Endothelial cell (in vitro differentiated cells): Measurements from ENCODE around the gene ST7L. TPM values are rescaled to one million over a fixed set of nuclear protein-coding genes. Genes with fewer than 3 reads are reported as not detected.
A peak's percentile ranks its signal among the peaks of the same experiment; 100 is the strongest.
"Not testable (repeated sequence)": the region's sequence is repeated elsewhere in the genome, so short reads cannot be mapped to it uniquely, and the experiment has no call there.

Source experiments
- DNase-seq: peaks from one replicate; pipeline ENCODE4 v3.0.0; 2021; ENCODE audit warnings: low spot score
- H3K27ac Mint-ChIP-seq: one replicate; pipeline ENCODE4 v1.8.0; 2021; ENCODE audit warnings: mixed read lengths, inconsistent platforms; ENCODE audit not compliant: unreplicated experiment
- H3K27me3 Mint-ChIP-seq: one replicate; pipeline ENCODE4 v1.8.0; 2021; ENCODE audit warnings: mild to moderate bottlenecking, moderate library complexity, mixed read lengths, inconsistent platforms; ENCODE audit not compliant: unreplicated experiment
- H3K36me3 Mint-ChIP-seq: one replicate; pipeline ENCODE4 v1.8.0; 2021; ENCODE audit warnings: mild to moderate bottlenecking, low read depth, mixed read lengths, inconsistent platforms; ENCODE audit not compliant: unreplicated experiment
- H3K4me1 Mint-ChIP-seq: one replicate; pipeline ENCODE4 v1.8.0; 2021; ENCODE audit warnings: mild to moderate bottlenecking, mixed read lengths, inconsistent platforms; ENCODE audit not compliant: unreplicated experiment
- H3K4me3 Mint-ChIP-seq: one replicate; pipeline ENCODE4 v1.8.0; 2021; ENCODE audit warnings: mild to moderate bottlenecking, mixed read lengths, inconsistent platforms; ENCODE audit not compliant: unreplicated experiment
- H3K9me3 Mint-ChIP-seq: one replicate; pipeline ENCODE4 v1.8.0; 2021; ENCODE audit warnings: mixed read lengths, inconsistent platforms; ENCODE audit not compliant: unreplicated experiment
- total RNA-seq: library from RNA; stranded (reverse); fragmentation: NEBNext Ultra II Directional; extraction: Animal tissue kit (Norgen Biotek cat#: 25700); gene quantifications from one replicate; pipeline ENCODE4 v1.2.1, GENCODE V29; 2021; ENCODE audit not compliant: unreplicated experiment
- TF ChIP-seq, protein P1 (sequence below): fragments of 200-600 bp; sonication (generic); IDR thresholded peaks from one replicate; pipeline ENCODE4 v1.5.0; 2021; ENCODE audit warnings: antibody characterized with exemption; ENCODE audit not compliant: unreplicated experiment

Gene ST7L
- total RNA-seq, 1 donor from 2014 or later = 14.3 TPM

DNA sequence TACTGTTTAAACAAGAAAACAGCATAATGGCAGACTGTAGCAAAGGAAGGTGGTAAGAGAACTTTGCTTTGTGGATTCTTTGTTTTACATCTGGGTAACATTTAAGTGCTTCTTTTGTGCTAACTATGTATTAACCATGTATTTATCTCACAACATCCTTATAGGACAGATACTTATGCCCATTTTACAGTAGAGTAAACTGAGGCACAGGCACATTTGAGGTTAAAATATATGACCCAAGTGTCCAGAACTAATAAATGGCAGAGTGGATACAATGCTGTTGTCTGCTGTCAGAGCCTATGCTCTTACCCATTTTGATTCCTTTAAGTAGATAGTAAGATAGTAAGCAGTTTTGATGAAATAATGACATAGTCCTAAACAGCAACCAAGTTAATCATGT, 7.9 kb upstream of the ST7L start:
- no peak for DNase-seq
- peaks cover 8% of the 10 kb centered on the region for H3K4me1 Mint-ChIP-seq
- no peaks in the 10 kb centered on the region for H3K9me3 Mint-ChIP-seq
- H3K4me3 Mint-ChIP-seq = peak overlapping the region; percentile 83
- H3K27ac Mint-ChIP-seq = no peak overlapping the region
- TF ChIP-seq, protein P1, sequence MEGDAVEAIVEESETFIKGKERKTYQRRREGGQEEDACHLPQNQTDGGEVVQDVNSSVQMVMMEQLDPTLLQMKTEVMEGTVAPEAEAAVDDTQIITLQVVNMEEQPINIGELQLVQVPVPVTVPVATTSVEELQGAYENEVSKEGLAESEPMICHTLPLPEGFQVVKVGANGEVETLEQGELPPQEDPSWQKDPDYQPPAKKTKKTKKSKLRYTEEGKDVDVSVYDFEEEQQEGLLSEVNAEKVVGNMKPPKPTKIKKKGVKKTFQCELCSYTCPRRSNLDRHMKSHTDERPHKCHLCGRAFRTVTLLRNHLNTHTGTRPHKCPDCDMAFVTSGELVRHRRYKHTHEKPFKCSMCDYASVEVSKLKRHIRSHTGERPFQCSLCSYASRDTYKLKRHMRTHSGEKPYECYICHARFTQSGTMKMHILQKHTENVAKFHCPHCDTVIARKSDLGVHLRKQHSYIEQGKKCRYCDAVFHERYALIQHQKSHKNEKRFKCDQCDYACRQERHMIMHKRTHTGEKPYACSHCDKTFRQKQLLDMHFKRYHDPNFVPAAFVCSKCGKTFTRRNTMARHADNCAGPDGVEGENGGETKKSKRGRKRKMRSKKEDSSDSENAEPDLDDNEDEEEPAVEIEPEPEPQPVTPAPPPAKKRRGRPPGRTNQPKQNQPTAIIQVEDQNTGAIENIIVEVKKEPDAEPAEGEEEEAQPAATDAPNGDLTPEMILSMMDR = no peak
- H3K27me3 Mint-ChIP-seq = peaks cover 2% of the 10 kb centered on the region
- peaks cover 16% of the 10 kb centered on the region for H3K36me3 Mint-ChIP-seq

DNA sequence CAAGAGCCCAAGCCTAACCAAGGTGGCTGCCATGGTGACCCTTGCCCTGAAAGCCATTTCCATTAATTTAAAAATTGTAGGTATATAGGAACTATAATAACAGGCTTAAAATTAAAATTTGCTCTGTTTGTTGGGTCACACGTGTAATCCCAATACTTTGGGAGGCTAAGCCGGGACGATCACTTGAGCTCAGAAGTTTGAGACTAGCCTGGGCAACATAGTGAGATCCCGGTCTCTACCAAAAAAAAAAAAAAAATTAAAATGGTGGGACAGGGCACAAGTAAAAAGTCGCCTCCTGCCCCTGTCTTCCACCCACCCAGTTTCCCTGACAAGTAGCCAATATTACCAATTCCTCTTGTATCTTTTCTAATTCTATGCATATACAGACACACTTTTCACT, 7.3 kb upstream of the ST7L start:
- no peak overlapping the region for H3K27ac Mint-ChIP-seq
- TF ChIP-seq, protein P1 = no peak
- H3K4me3 Mint-ChIP-seq = peak overlapping the region; percentile 83
- H3K9me3 Mint-ChIP-seq = no peaks in the 10 kb centered on the region
- H3K36me3 Mint-ChIP-seq = peaks cover 16% of the 10 kb centered on the region
- no peak for DNase-seq
- H3K4me1 Mint-ChIP-seq = peaks cover 8% of the 10 kb centered on the region
- H3K27me3 Mint-ChIP-seq = peaks cover 2% of the 10 kb centered on the region

DNA sequence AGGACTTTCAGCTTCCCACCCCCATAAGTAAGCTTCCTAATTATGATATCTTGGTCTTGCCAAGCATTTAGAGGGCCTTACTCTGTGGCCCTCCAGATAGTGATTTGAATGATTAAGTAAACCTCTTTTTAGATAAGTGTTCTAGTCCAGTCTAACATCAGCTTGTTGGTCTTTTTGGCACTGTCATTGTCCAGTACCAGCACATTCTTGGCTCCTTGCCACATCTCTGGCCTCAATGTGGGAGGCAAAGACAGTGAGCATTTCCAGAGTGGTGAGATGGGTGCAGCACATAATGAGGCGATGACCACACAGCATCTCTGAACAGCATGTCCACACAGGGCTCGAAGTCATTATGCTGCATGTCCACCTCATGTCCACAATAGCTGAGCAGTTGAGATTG, 6.8 kb upstream of the ST7L start:
- TF ChIP-seq, protein P1 = no peak
- H3K4me3 Mint-ChIP-seq = no peak overlapping the region
- H3K27ac Mint-ChIP-seq = peak overlapping the region; percentile 70
- H3K4me1 Mint-ChIP-seq = peaks cover 9% of the 10 kb centered on the region
- H3K9me3 Mint-ChIP-seq = no peaks in the 10 kb centered on the region
- peaks cover 5% of the 10 kb centered on the region for H3K27me3 Mint-ChIP-seq
- peaks cover 16% of the 10 kb centered on the region for H3K36me3 Mint-ChIP-seq
- DNase-seq = no peak

DNA sequence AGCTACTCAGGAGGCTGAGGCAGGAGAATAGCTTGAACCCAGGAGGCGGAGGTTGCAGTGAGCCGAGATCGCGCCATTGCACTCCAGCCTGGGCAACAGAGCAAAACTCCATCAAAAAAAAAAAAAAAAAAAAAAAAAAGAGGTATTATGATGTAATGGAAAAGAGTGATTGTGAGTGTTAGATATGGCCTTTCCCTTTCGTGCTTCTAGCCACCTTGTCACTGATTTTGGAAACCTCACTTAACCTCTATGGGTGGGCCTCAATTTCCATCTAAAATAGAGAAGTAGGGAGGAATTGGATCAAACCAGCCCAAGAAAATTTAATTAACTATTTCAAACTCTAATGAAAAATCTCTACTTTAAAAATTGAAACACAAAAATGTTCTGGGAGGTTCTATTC, 5.6 kb upstream of the ST7L start:
- not testable (repeated sequence) for DNase-seq, H3K27ac Mint-ChIP-seq, H3K4me3 Mint-ChIP-seq, H3K27me3 Mint-ChIP-seq, H3K9me3 Mint-ChIP-seq
- H3K4me1 Mint-ChIP-seq = peaks cover 18% of the 10 kb centered on the region
- peaks cover 16% of the 10 kb centered on the region for H3K36me3 Mint-ChIP-seq

DNA sequence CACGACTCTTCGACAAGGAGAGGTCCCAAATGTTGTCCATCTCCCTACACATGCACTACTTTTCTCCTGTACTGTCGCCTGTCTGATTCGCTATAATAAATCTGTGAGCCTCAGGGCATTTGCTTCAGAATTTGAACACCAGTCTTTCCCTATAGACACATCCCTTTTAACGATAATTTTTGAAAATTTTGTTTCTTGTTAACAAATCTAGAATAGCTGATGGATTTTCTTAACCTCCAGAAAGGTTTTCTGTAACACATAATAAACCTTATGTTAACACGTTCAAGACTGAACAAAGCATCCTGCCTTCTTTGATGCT, 1.4 kb upstream of the ST7L start:
- DNase-seq = no peak
- peaks cover 22% of the 10 kb centered on the region for H3K4me1 Mint-ChIP-seq

More for the DNA sequence above, 1.4 kb upstream of the ST7L start:
- H3K27ac Mint-ChIP-seq = peak overlapping the region; percentile 99
- TF ChIP-seq, protein P1 = no peak
- H3K36me3 Mint-ChIP-seq = no peaks in the 10 kb centered on the region
- no peaks in the 10 kb centered on the region for H3K9me3 Mint-ChIP-seq
- H3K27me3 Mint-ChIP-seq = peaks cover 7% of the 10 kb centered on the region
- peak overlapping the region; percentile 99 for H3K4me3 Mint-ChIP-seq
